HepG2 (cell line): Measurements from ENCODE around the gene HIGD1A.

ENCODE experiments used
- AKNA ChIP-seq: sonication (generic); formaldehyde crosslinking; IDR thresholded peaks from 2 replicates; pipeline ENCODE4 v1.4.0; 2020; ENCODE audit warnings: missing genetic modification reagents, borderline replicate concordance
- EZH2 ChIP-seq: conservative IDR thresholded peaks from 2 replicates; pipeline ENCODE4 v1.6.1; 2012; ENCODE audit warnings: mild to moderate bottlenecking, low read depth, low read length, moderate library complexity
- JUN ChIP-seq: sonication (generic); formaldehyde crosslinking; IDR thresholded peaks from 2 replicates; pipeline ENCODE4 v1.4.0; 2020; ENCODE audit warnings: mild to moderate bottlenecking, missing genetic modification reagents

GRCh38 chr3:42815826-42816225 lies 11.5 kb upstream of the HIGD1A start:
- no peak for TF ChIP-seq EZH2
- TF ChIP-seq JUN (CRISPR knock-in tag), result no peak
- TF ChIP-seq AKNA (CRISPR knock-in tag), result no peak
